ENCODE results near the gene SUGCT.
"Not testable (repeated sequence)": the region's sequence is repeated elsewhere in the genome, so short reads cannot be mapped to it uniquely, and the experiment has no call there.

SUGCT gene

DNA sequence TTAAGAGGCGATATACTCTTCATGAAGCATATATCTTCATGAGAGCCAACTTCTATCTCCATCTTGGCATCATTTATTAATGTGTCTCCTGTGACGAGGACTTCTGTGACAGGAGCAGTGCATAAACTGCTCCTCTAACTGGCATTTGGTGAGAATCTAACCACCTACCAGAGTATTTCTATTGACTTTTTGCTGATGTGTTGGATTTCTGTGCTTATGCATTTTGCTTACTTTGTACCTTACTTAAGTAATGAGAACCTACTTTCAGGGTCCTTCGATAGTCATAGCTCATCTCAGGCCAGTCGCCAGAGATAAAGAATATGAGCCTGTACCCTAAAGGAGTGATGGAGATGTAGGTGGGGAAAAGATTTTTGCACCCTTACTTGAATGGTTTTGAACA, 265.7 kb downstream of the SUGCT start:
- no peak for DNase-seq
- Histone ChIP-seq H3K9me3 (no peaks in the 10 kb centered on the region), H3K36me3 (no peaks in the 10 kb centered on the region), H3K4me1 (0 out of 2 replicates have a peak, but pooled peaks cover 3% of the 10 kb centered on the region), H3K4me3 (ENCODE audit: low read depth, low read length) (no peak overlapping the region), H3K27me3 (no peaks in the 10 kb centered on the region)
- TF ChIP-seq, protein P1, sequence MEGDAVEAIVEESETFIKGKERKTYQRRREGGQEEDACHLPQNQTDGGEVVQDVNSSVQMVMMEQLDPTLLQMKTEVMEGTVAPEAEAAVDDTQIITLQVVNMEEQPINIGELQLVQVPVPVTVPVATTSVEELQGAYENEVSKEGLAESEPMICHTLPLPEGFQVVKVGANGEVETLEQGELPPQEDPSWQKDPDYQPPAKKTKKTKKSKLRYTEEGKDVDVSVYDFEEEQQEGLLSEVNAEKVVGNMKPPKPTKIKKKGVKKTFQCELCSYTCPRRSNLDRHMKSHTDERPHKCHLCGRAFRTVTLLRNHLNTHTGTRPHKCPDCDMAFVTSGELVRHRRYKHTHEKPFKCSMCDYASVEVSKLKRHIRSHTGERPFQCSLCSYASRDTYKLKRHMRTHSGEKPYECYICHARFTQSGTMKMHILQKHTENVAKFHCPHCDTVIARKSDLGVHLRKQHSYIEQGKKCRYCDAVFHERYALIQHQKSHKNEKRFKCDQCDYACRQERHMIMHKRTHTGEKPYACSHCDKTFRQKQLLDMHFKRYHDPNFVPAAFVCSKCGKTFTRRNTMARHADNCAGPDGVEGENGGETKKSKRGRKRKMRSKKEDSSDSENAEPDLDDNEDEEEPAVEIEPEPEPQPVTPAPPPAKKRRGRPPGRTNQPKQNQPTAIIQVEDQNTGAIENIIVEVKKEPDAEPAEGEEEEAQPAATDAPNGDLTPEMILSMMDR (IDR thresholded peaks at IDR 0.05; ENCODE audit: low read depth, low read length): no peak

DNA sequence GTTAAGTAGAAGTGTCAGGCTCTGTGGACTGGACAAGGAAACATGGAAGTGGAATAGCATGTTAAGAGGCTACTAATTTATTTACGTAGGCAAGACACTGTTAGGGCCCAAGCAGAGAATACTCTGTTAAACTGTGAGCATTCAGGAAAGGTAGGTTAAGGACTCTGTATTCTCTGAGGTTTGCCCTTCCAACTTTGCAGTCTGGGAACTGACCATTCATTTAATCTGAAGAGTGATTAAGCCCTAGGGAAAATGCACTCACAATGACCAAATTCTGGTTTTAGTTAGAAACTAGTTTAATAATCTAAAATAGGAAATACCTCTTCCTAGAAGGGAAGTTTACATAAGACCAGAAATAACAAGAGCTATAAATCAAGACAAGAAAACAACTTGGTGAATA, 266.6 kb downstream of the SUGCT start:
- H3K4me1 ChIP-seq: 0 out of 2 replicates have a peak, but pooled peaks cover 3% of the 10 kb centered on the region
- TF ChIP-seq, protein P1 (IDR thresholded peaks at IDR 0.05; ENCODE audit: low read depth, low read length): no peak
- no peak for DNase-seq
- H3K9me3 ChIP-seq: no peaks in the 10 kb centered on the region
- H3K27me3 ChIP-seq: no peaks in the 10 kb centered on the region
- H3K36me3 ChIP-seq: no peaks in the 10 kb centered on the region
- no peak overlapping the region for H3K4me3 ChIP-seq (ENCODE audit: low read depth, low read length)

DNA sequence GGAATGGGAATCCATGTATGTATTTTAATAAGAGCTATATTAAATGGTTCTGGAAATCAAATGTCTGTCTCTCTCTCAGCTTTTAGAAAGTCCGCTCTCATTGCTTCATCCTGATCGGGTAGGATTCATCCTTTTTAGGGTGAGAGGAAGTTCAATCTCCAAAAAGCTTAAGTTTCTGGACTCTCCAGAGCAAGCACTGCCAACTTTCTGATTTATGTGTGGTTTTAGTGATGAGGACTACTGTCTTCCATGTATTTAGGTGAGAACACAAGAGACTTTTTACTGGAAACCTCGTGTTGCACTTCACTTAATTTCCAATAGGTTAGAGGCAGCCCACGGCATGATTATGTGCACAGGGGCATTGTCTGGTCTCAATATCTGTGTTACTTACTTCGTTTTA, 267.9 kb downstream of the SUGCT start:
- H3K4me3 ChIP-seq (ENCODE audit: low read depth, low read length): no peak overlapping the region
- TF ChIP-seq, protein P1 (IDR thresholded peaks at IDR 0.05; ENCODE audit: low read depth, low read length): no peak
- no peak for DNase-seq
- H3K4me1 ChIP-seq: 0 out of 2 replicates have a peak, but pooled peaks cover 3% of the 10 kb centered on the region
- no peaks in the 10 kb centered on the region for H3K9me3 ChIP-seq
- H3K27me3 ChIP-seq: no peaks in the 10 kb centered on the region
- no peaks in the 10 kb centered on the region for H3K36me3 ChIP-seq

DNA sequence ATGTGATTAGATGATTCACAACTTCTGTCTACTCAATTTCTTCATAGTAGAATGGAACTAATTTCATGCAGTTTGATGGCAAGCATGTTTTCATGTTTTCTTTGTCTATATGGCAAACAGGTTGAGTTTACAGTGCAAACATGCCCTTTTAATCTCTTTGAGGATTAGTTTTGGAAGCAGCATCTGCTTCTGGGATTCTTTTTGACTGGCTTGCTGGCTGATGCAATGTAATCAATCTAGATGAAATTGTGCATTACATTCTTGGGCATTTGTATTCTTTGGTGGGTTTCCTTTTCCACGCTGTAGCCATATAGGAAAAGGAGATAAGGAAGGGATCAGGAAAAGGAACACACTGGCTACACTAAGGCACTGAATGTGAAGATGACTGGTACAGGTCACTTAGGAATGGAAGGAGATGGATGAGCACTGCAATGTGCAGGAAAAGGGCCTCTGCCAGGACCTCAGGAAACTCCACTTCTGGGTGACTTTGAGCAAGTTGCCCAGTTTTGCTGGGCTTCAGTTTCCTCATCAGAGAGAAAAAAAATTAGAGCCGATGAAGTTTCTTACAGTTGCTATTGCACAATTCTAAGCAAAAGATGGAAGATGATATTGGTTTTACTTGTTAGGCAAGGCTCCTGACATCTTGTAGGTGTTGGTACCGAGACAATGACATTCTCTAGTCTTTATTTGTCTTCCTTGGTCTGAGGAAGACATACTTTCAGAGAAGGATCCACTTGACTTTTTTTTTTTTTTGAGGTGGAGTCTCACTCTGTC, 269.1 kb downstream of the SUGCT start:
- H3K4me1 ChIP-seq: 0 out of 2 replicates have a peak, but pooled peaks cover under 1% of the 10 kb centered on the region
- no peak overlapping the region for H3K4me3 ChIP-seq (ENCODE audit: low read depth, low read length)
- H3K27me3 ChIP-seq: no peaks in the 10 kb centered on the region
- H3K36me3 ChIP-seq: no peaks in the 10 kb centered on the region
- TF ChIP-seq, protein P1 (IDR thresholded peaks at IDR 0.05; ENCODE audit: low read depth, low read length): no peak
- no peaks in the 10 kb centered on the region for H3K9me3 ChIP-seq
- no peak for DNase-seq

DNA sequence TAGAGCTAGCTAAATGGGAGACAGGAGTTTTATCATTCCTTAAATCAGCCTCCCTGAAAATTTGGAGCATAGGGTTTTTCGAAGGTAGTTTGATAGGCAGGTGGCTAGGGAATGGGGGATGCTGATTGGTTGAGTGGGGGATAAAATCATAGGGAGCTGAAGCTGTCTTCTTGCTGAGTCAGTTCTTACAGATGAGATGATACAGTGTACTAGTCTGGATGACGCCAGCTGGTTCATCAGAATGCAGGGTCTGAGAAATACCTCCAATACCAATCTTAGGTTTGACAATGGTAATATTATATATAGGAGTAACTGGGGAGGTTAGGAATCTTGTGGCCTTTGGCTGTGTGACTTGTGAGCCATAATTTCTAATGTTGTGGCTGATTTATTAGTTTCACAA, 271.2 kb downstream of the SUGCT start:
- H3K36me3 ChIP-seq: no peaks in the 10 kb centered on the region
- H3K4me1 ChIP-seq: no peaks in the 10 kb centered on the region
- no peaks in the 10 kb centered on the region for H3K9me3 ChIP-seq
- H3K27me3 ChIP-seq: no peaks in the 10 kb centered on the region
- no peak overlapping the region for H3K4me3 ChIP-seq (ENCODE audit: low read depth, low read length)
- DNase-seq: no peak
- TF ChIP-seq, protein P1 (IDR thresholded peaks at IDR 0.05; ENCODE audit: low read depth, low read length): no peak

- H3K4me1 ChIP-seq: no peaks in the 10 kb centered on the region
- H3K4me3 ChIP-seq (ENCODE audit: low read depth, low read length): no peak overlapping the region
- no peaks in the 10 kb centered on the region for H3K9me3 ChIP-seq
- no peak for DNase-seq
- TF ChIP-seq, protein P1 (IDR thresholded peaks at IDR 0.05; ENCODE audit: low read depth, low read length): no peak
- no peaks in the 10 kb centered on the region for H3K36me3 ChIP-seq
- no peaks in the 10 kb centered on the region for H3K27me3 ChIP-seq
Measured at GRCh38 chr7:40412323-40412722, 277.5 kb downstream of the SUGCT start.

- not testable (repeated sequence) for H3K4me3 ChIP-seq (ENCODE audit: low read depth, low read length); DNase-seq; H3K4me1 ChIP-seq; H3K36me3 ChIP-seq; H3K9me3 ChIP-seq; H3K27me3 ChIP-seq
Measured at GRCh38 chr7:40414704-40415103, 279.9 kb downstream of the SUGCT start.

Data from BE2C (cell line).